AG10803 (cell line): ENCODE measurements around the gene RNFT1.
A peak's percentile ranks its signal among the peaks of the same experiment; 100 is the strongest.
"Not testable (repeated sequence)": the region's sequence is repeated elsewhere in the genome, so short reads cannot be mapped to it uniquely, and the experiment has no call there.

Experiments
- DNase-seq: peaks from one replicate; pipeline ENCODE4 v3.0.0; 2010; ENCODE audit warnings: low read depth
- H3K4me3 ChIP-seq: 2 replicates; pipeline ENCODE4 v1.5.1; 2011; ENCODE audit warnings: mild to moderate bottlenecking, low read length, control low read depth
- TF ChIP-seq, protein P1 (sequence below): conservative IDR thresholded peaks from 2 replicates; pipeline ENCODE4 v1.5.1; 2011; ENCODE audit warnings: mild to moderate bottlenecking, low read length, control low read depth, inconsistent platforms

RNFT1 gene

DNA sequence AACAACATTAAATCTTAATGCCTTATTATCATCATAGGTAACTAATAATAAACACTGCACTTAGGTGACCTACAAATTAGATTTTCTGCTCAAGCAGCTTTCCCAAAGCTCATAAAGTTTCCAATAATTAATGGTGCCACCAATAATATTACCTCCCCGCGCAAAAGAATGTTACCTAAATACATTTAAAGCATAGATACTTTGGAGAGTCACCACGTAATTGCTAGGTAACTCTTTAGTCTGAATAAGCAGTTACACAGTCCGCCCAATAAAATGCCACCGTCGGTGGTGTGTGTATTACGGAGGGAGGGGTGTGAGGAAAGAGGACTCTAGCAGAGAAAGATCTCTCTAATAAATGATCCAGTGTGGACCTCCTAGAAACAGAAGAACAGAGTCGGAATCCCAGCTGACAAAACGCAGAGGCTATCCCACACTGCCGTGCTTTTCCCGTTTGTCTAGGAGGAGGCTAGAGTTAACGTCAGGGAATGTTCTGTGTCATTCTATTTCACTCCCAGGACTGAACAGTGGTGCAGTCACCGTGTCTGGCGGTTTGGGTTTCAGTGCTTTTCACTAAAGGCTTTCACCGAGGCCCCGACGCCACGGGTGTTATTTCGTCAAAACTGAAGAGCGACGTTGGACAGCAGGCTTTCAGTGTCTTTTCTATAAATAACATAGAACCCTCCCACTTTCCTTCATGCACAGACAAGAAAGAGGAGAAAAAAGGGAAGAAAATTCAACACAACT, 630 bp downstream of the RNFT1 start:
- peak overlapping the region; percentile 94 for H3K4me3 ChIP-seq
- peak; percentile 58 for DNase-seq
- TF ChIP-seq, protein P1, sequence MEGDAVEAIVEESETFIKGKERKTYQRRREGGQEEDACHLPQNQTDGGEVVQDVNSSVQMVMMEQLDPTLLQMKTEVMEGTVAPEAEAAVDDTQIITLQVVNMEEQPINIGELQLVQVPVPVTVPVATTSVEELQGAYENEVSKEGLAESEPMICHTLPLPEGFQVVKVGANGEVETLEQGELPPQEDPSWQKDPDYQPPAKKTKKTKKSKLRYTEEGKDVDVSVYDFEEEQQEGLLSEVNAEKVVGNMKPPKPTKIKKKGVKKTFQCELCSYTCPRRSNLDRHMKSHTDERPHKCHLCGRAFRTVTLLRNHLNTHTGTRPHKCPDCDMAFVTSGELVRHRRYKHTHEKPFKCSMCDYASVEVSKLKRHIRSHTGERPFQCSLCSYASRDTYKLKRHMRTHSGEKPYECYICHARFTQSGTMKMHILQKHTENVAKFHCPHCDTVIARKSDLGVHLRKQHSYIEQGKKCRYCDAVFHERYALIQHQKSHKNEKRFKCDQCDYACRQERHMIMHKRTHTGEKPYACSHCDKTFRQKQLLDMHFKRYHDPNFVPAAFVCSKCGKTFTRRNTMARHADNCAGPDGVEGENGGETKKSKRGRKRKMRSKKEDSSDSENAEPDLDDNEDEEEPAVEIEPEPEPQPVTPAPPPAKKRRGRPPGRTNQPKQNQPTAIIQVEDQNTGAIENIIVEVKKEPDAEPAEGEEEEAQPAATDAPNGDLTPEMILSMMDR = no peak

DNA sequence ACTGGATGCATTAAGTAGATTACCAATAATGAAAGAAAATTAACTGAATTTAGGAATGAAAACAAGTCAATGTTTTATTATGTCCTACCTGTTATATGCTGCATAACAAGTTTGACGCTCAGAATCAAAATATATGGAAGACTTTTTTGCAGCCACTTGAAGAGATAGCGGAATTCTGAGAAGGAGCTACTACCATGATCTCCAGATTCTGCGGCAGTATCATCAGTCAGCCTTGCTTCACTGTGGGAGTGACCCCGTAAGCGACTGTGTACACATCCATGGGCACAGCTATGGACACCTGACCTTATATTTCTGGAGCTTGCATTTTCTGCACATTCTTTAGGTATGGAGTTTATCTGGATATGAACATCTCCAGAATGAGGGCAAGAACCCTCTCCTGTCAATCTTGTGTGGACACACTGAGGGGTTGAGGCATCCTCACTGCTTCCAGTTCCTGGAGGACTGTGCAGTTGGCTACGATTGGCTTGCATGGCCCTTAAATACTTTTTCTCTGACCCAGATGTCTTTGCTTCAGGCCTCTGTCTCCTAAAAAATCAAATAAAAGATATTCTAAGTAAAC, 1.7 kb downstream of the RNFT1 start:
- TF ChIP-seq, protein P1 = no peak
- H3K4me3 ChIP-seq = no peak overlapping the region
- DNase-seq = no peak

DNA sequence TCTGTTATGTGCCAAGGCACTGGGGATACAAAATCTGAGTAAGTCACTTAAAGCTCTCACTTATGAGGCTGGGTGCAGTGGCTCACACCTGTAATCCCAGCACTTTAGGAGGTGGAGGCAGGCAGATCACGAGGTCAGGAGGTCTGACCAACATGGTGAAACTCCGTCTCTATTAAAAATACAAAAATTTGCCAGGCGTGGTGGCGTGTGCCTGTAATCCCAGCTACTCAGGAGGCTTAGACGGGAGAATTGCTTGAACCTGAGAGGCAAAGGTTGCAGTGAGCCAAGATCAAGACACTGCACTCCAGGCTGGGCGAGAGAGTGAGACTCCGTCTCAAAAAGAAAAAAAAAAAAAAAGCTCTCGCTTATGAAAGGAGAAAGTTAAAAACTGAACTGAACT, 5.0 kb downstream of the RNFT1 start:
- not testable (repeated sequence) for H3K4me3 ChIP-seq, DNase-seq

DNA sequence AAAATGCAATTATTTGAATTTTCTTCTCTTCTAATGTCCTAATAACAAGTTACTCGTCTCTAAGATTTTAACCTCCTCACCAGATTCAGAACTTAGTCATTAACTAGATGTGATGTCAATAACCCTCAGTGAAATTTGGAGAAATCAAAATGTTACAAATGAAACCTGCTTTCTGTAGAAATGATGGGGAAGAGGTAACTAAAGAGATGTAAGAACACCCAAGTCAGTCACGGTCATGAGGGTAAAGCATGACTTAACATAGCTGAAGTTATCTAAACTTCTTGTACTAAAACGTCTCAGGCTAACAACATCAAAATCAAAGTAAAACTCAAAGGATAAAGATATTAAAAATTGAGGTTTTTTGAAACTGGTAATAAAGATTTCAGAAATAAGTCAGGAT, 9.7 kb downstream of the RNFT1 start:
- H3K4me3 ChIP-seq = no peak overlapping the region
- no peak for DNase-seq
- TF ChIP-seq, protein P1 = no peak

DNA sequence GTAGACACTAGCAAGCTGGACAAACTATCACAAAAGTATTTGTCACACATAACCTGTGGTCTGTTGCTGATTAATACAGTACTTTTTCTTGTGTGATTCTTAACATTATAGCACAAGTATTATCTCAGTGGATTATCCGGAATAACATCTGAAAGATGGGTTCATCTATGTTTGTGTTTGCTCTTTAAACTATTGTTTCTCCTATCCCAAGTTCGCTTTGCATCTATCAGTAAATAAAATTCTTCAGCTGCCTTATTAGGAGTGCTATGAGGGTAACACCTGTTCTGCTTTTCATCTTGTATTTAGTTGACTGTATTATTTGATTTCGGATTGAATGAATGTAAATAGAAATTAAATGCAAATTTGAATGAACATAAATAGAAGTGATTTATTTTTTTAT, 14.5 kb downstream of the RNFT1 start:
- no peak for DNase-seq
- TF ChIP-seq, protein P1 = no peak
- H3K4me3 ChIP-seq = no peak overlapping the region

DNA sequence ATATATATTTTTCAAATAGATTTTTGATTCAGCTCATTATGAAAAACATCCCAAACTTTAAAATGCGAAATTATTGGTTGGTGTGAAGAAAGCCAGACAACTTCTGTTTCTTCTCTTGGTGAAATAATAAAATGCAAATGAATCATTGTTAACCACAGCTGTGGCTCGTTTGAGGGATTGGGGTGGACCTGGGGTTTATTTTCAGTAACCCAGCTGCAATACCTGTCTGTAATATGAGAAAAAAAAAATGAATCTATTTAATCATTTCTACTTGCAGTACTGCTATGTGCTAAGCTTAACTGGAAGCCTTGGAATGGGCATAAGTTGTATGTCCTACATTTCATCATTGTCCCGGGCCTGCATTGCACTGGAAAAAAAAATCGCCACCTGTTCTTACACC, 17.2 kb downstream of the RNFT1 start:
- not testable (repeated sequence) for H3K4me3 ChIP-seq, DNase-seq

DNA sequence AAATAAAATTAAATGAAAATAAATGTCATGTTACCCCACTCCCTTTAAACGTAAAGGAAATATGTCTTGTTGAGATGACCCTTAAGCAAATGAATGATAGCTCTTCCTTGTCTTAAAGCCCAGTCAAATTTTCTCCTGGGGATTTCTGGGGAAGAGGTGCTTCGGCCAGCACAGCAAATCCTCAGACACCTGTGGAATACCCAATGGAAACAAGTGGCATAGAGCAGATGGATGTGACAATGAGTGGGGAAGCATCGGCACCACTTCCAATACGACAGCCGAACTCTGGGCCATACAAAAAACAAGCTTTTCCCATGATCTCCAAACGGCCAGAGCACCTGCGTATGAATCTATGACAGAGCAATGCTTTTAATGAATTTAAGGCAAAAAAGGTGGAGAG, 18.1 kb downstream of the RNFT1 start:
- DNase-seq, H3K4me3 ChIP-seq: not testable (repeated sequence)

DNA sequence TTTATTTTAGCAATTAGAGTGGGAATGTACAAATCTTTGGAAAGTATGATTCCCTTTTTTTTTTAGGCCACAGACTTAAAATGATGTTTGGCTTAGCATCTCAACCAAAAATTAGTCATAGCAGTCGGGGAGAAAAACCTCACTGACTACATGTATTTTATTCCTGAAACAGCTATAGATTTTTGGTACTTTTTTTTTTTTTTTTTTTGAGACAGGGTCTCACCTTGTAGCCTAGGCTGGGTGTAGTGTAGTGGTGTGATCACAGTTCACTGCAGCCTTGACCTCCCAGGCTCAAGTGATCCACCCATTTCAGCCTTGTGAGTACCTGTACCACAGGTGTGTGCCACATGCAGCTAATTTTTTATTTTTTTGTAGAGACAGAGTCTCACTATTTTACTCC, 23.4 kb downstream of the RNFT1 start:
- TF ChIP-seq, protein P1 = no peak
- H3K4me3 ChIP-seq = no peak overlapping the region
- DNase-seq = no peak

DNA sequence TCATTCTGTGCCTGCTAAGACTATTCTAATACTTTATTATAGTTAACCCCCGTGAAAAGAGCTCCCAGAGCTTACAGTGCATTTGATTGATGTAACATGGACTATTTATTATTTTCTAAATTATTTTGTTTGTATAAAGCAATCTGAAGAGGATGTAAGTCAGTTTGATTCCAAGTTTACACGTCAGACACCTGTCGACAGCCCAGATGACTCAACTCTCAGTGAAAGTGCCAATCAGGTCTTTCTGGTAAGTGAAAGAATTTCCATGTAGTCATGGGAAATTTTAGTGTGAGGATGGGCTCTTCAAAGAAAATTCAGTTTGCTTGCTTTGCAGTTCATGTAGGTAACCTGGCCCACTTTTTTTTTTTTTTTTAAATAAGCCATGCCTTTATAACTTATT, 23.8 kb downstream of the RNFT1 start:
- DNase-seq, H3K4me3 ChIP-seq: not testable (repeated sequence)

DNA sequence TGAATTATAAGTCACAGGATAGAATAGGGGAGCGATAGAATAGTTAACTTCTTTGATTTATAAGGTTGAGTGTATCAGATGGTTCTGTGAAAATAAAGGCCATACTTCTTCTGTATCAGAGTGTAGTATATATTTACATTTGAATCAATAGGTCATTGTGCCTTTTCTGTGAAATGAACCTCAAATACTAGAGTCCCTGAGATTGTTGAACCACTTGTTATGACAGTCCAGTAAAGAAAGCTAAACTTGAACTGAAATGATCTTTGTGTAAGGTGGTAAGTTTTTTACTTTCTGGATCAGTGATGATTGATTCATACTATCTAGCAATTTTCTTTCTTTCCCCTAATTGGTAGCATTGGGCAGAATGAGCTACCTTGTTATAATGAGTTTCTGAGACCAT, 31.2 kb downstream of the RNFT1 start:
- not testable (repeated sequence) for H3K4me3 ChIP-seq, DNase-seq

DNA sequence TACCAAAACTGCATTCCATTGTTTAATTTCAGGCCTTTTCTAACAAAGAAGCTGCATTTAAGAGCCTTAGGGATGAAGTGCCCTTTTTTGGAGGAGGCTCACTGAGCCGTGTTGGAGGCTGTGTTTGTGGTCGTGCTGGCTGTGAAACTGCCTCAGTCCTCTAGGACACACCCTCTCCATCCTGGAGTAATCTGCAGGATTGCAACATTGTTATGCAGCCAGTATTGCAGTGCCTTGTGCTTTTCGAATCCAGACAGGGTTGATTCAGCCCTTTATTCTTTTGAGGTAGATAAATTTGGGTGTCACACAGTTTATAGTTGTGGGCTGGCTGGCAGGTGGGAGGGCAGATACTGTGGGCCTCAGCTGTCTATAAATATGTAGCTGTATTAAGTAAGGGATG, 33.8 kb downstream of the RNFT1 start:
- not testable (repeated sequence) for H3K4me3 ChIP-seq
- peak; percentile 78 for DNase-seq

DNA sequence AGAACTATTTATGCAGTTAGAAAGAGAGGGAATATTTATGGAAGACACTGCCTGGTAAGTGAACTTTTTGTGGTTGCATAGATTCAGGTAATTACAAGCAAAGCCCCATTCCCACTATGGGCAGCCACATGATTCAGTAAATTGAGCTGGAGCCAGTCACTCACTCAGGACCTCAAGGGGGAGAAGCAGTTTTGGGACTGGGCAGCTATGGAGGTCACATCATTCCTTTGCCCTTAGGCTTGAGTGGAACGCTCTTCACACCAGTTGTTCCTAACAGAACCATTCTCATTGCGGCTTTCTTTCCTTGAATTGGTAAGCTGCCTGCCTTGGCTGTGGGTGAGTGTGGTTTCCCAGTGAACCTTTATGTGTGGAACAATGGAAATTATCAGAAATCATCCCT, 34.4 kb downstream of the RNFT1 start:
- DNase-seq, H3K4me3 ChIP-seq: not testable (repeated sequence)

DNA sequence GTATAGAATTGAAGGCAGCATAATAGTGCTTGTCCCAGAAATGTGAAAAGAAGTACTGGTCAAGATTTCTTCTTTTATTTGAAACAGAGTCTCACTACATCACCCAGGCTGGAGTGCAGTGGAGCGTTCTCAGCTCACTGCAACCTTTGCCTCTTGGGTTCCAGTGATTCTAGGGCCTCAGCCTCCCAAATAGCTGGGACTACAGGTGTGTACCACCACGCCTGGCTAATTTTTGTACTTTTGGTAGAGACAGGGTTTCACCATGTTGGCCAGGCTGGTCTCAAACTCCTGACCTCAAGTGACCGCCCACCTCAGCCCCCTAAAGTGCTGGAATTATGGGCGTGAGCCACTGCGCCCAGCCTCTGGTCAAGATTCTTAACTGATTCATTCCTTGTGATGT, 43.9 kb downstream of the RNFT1 start:
- DNase-seq = not testable (repeated sequence)

More for the DNA sequence above, 43.9 kb downstream of the RNFT1 start:
- not testable (repeated sequence) for H3K4me3 ChIP-seq
